GM18526 (cell line): ENCODE measurements around the gene MACROD1.

Experiments
- POLR2A ChIP-seq: IDR thresholded peaks from 3 replicates; pipeline ENCODE4 v1.6.1; 2011; ENCODE audit not compliant: insufficient read length; ENCODE audit errors: extremely low read depth

MACROD1 gene

GRCh38 chr11:64088162-64089026 lies 77.5 kb downstream of the MACROD1 start:
- no peak for TF ChIP-seq POLR2A

- no peak for TF ChIP-seq POLR2A
Observed at GRCh38 chr11:64086258-64087123, 79.4 kb downstream of the MACROD1 start.

GRCh38 chr11:64085906-64086257 lies 80.0 kb downstream of the MACROD1 start:
- no peak for TF ChIP-seq POLR2A

- TF ChIP-seq POLR2A = no peak
Observed at GRCh38 chr11:64084951-64085710, 80.8 kb downstream of the MACROD1 start.

GRCh38 chr11:64084146-64084950 lies 81.6 kb downstream of the MACROD1 start:
- TF ChIP-seq POLR2A = no peak

- TF ChIP-seq POLR2A = no peak
Observed at GRCh38 chr11:64083398-64084080, 82.4 kb downstream of the MACROD1 start.

- TF ChIP-seq POLR2A = no peak
Observed at GRCh38 chr11:64081745-64082442, 84.0 kb downstream of the MACROD1 start.

GRCh38 chr11:64080390-64080789 lies 85.5 kb downstream of the MACROD1 start:
- TF ChIP-seq POLR2A = no peak

GRCh38 chr11:64078905-64079304 lies 87.0 kb downstream of the MACROD1 start:
- TF ChIP-seq POLR2A = no peak

GRCh38 chr11:64078284-64078683 lies 87.6 kb downstream of the MACROD1 start:
- no peak for TF ChIP-seq POLR2A

GRCh38 chr11:64077607-64078006 lies 88.3 kb downstream of the MACROD1 start:
- no peak for TF ChIP-seq POLR2A

GRCh38 chr11:64076758-64077157 lies 89.2 kb downstream of the MACROD1 start:
- TF ChIP-seq POLR2A = no peak

- TF ChIP-seq POLR2A = no peak
Observed at GRCh38 chr11:64074239-64074638, 91.7 kb downstream of the MACROD1 start.

GRCh38 chr11:64073542-64073941 lies 92.4 kb downstream of the MACROD1 start:
- no peak for TF ChIP-seq POLR2A

- no peak for TF ChIP-seq POLR2A
Observed at GRCh38 chr11:64072871-64073270, 93.0 kb downstream of the MACROD1 start.
